Esophagus muscularis mucosa (tissue), 3 donors: Measurements from ENCODE around the gene PACRGL.

Experiments
- POLR2A ChIP-seq: fragments of 450-650 bp; IDR thresholded peaks from one replicate; pipeline ENCODE4 v1.6.1; 2017; ENCODE audit warnings: antibody characterized with exemption, moderate library complexity, mild to moderate bottlenecking, low read depth
- POLR2AphosphoS5 ChIP-seq, 2 donors: sonication (generic); formaldehyde crosslinking; IDR thresholded peaks; one replicate each; pipeline ENCODE4 v1.6.1; 2017; ENCODE audit warnings: antibody characterized with exemption in 2 of 2
- TF ChIP-seq, protein P1 (sequence below), 3 experiments: fragments of 200-600 bp in 2 of 3; fragments of 450-650 bp in 1 of 3; sonication (generic) in 2 of 3; IDR thresholded peaks; one replicate each; pipeline ENCODE4 v1.5.1; 2017 to 2019; ENCODE audit warnings: antibody characterized with exemption in 3 of 3, mild to moderate bottlenecking in 2 of 3, moderate library complexity in 1 of 3

DNA sequence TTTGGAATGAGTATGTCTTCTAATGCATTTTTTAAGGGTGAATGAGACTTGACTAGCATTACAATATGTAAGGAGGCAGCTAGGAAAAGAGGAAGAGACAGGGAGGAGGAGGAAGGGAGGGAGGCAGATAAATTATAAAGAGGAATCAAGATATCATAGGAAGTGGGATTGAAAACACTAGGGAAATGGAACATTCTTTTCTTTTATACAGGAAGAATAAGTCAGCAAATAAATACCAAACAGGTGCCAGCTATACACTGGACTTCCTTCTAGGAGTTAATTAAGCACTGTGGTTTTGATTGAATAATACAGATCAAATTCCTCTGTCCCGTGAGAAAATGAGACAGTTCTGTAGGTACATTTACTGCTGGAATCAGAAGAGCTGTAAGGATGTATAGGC, 78.6 kb downstream of the PACRGL start:
- TF ChIP-seq, protein P1, sequence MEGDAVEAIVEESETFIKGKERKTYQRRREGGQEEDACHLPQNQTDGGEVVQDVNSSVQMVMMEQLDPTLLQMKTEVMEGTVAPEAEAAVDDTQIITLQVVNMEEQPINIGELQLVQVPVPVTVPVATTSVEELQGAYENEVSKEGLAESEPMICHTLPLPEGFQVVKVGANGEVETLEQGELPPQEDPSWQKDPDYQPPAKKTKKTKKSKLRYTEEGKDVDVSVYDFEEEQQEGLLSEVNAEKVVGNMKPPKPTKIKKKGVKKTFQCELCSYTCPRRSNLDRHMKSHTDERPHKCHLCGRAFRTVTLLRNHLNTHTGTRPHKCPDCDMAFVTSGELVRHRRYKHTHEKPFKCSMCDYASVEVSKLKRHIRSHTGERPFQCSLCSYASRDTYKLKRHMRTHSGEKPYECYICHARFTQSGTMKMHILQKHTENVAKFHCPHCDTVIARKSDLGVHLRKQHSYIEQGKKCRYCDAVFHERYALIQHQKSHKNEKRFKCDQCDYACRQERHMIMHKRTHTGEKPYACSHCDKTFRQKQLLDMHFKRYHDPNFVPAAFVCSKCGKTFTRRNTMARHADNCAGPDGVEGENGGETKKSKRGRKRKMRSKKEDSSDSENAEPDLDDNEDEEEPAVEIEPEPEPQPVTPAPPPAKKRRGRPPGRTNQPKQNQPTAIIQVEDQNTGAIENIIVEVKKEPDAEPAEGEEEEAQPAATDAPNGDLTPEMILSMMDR (IDR thresholded peaks at IDR 0.05), result no peak
- TF ChIP-seq POLR2A, result no peak
- TF ChIP-seq POLR2AphosphoS5 (IDR thresholded peaks at IDR 0.05), result no peak
